ENCODE measurements around the gene CTNNA3.

Gene CTNNA3

DNA sequence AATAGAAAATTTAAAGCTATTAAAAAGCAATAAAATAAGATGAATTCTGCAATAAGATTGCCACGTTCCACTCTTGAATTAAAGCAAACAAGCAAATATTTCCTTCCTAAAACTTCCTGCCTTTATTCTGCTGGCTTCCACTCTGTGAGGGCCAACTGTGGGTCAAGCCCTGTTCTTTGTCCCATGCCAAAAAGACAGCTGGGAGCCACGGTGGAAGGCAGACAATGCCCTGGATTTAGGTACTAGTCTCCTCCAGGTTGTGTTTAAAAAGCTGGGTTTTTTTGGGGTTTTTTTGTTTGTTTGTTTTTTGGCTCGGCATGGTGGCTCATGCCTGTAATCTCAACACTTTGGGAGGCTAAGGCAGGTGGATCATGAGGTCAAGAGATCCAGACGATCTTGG is 731.0 kb downstream of the CTNNA3 start:
- Histone ChIP-seq H3K4me1 (ENCODE audit: insufficient read depth, poor library complexity, severe bottlenecking) (no peaks in the 10 kb centered on the region), H3K4me3 (ENCODE audit: severe bottlenecking) (no peak overlapping the region), H3K27me3 (ENCODE audit: insufficient read depth, poor library complexity, severe bottlenecking) (peaks cover 7% of the 10 kb centered on the region), H3K36me3 (ENCODE audit: low read depth) (no peaks in the 10 kb centered on the region), H3K27ac (ENCODE audit: poor library complexity, severe bottlenecking) (no peak overlapping the region), H3K9me3 (ENCODE audit: severe bottlenecking) (no peaks in the 10 kb centered on the region)
- TF ChIP-seq, protein P1, sequence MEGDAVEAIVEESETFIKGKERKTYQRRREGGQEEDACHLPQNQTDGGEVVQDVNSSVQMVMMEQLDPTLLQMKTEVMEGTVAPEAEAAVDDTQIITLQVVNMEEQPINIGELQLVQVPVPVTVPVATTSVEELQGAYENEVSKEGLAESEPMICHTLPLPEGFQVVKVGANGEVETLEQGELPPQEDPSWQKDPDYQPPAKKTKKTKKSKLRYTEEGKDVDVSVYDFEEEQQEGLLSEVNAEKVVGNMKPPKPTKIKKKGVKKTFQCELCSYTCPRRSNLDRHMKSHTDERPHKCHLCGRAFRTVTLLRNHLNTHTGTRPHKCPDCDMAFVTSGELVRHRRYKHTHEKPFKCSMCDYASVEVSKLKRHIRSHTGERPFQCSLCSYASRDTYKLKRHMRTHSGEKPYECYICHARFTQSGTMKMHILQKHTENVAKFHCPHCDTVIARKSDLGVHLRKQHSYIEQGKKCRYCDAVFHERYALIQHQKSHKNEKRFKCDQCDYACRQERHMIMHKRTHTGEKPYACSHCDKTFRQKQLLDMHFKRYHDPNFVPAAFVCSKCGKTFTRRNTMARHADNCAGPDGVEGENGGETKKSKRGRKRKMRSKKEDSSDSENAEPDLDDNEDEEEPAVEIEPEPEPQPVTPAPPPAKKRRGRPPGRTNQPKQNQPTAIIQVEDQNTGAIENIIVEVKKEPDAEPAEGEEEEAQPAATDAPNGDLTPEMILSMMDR (IDR thresholded peaks at IDR 0.05; ENCODE audit: poor library complexity, severe bottlenecking), result no peak
- ATAC-seq (ENCODE audit: low read depth) (no peak), DNase-seq (ENCODE audit: low spot score) (no peak)

DNA sequence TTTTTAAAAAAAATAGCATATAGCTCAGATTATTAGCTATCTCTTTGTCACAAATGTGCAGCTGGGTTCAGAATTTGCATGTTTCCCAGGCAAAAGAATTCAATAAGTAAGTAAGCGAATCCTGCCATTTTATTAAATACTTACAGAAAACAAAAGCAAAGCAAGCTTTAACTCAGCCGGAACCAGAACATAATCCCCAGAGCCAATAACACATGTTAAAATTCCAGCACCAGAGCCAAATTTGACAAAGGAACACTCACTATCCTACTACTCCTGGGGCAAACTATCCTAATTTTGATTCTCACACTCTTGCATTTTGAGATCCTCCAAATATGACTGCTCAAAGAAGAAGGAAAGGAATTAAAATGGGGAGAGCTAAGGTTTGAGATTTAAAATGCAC is 737.5 kb downstream of the CTNNA3 start:
- no peak overlapping the region for H3K27ac ChIP-seq (ENCODE audit: poor library complexity, severe bottlenecking)
- no peaks in the 10 kb centered on the region for H3K4me1 ChIP-seq (ENCODE audit: insufficient read depth, poor library complexity, severe bottlenecking)
- TF ChIP-seq, protein P1 (IDR thresholded peaks at IDR 0.05; ENCODE audit: poor library complexity, severe bottlenecking), result no peak
- no peaks in the 10 kb centered on the region for H3K9me3 ChIP-seq (ENCODE audit: severe bottlenecking)
- no peak overlapping the region for H3K4me3 ChIP-seq (ENCODE audit: severe bottlenecking)
- no peak for DNase-seq (ENCODE audit: low spot score)
- ATAC-seq (ENCODE audit: low read depth), result no peak
- no peaks in the 10 kb centered on the region for H3K36me3 ChIP-seq (ENCODE audit: low read depth)
- H3K27me3 ChIP-seq (ENCODE audit: insufficient read depth, poor library complexity, severe bottlenecking), result peaks cover 4% of the 10 kb centered on the region

DNA sequence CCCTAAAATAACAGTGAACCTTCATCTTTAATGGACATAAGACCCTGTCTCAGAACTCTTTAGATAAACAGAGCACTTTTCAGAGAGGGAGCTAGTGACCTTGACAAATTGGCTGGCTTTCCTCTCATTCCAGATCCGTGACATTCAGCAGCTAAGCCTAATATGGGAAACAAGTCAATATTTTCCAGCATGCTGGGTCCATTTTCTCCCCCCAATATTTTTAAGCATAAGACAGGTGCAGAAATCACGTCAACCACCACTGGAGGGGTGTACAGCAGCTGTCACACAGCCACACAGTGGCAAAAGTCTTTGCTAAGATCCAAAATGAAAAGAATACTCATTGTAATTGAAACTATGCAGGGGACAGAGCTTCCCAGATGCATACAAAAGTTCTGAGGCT is 744.1 kb downstream of the CTNNA3 start:
- no peaks in the 10 kb centered on the region for H3K9me3 ChIP-seq (ENCODE audit: severe bottlenecking)

DNA sequence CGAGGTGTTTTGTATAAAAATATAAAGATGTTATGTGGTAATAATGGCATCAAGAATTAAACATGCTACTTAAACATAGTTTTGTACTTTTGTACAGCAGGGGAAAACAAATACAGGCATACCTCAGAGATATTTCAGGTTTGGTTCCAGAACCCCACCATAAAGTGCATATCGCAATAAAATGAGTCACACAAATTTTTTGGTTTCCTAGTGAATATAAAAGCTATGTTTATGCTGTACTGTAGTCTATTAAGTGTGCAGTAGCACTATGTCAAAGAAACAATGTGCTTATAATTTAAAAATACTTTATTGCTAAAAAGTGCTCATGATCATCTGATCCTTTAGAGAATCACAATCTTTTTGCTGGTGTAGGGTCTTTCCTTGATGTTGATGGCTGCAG is 752.4 kb downstream of the CTNNA3 start:
- H3K27me3 ChIP-seq (ENCODE audit: insufficient read depth, poor library complexity, severe bottlenecking), result peaks cover 16% of the 10 kb centered on the region
- H3K27ac ChIP-seq (ENCODE audit: poor library complexity, severe bottlenecking), result no peak overlapping the region
- no peaks in the 10 kb centered on the region for H3K4me1 ChIP-seq (ENCODE audit: insufficient read depth, poor library complexity, severe bottlenecking)
- TF ChIP-seq, protein P1 (IDR thresholded peaks at IDR 0.05; ENCODE audit: poor library complexity, severe bottlenecking), result no peak
- DNase-seq (ENCODE audit: low spot score) (no peak), ATAC-seq (ENCODE audit: low read depth) (no peak)
- no peaks in the 10 kb centered on the region for H3K36me3 ChIP-seq (ENCODE audit: low read depth)
- no peak overlapping the region for H3K4me3 ChIP-seq (ENCODE audit: severe bottlenecking)
- no peaks in the 10 kb centered on the region for H3K9me3 ChIP-seq (ENCODE audit: severe bottlenecking)

More for the DNA sequence above, 744.1 kb downstream of the CTNNA3 start:
- no peak for ATAC-seq (ENCODE audit: low read depth)
- TF ChIP-seq, protein P1 (IDR thresholded peaks at IDR 0.05; ENCODE audit: poor library complexity, severe bottlenecking), result no peak
- no peak overlapping the region for H3K4me3 ChIP-seq (ENCODE audit: severe bottlenecking)
- no peaks in the 10 kb centered on the region for H3K4me1 ChIP-seq (ENCODE audit: insufficient read depth, poor library complexity, severe bottlenecking)
- no peak overlapping the region for H3K27ac ChIP-seq (ENCODE audit: poor library complexity, severe bottlenecking)
- no peaks in the 10 kb centered on the region for H3K36me3 ChIP-seq (ENCODE audit: low read depth)
- H3K27me3 ChIP-seq (ENCODE audit: insufficient read depth, poor library complexity, severe bottlenecking), result no peaks in the 10 kb centered on the region
- no peak for DNase-seq (ENCODE audit: low spot score)

DNA sequence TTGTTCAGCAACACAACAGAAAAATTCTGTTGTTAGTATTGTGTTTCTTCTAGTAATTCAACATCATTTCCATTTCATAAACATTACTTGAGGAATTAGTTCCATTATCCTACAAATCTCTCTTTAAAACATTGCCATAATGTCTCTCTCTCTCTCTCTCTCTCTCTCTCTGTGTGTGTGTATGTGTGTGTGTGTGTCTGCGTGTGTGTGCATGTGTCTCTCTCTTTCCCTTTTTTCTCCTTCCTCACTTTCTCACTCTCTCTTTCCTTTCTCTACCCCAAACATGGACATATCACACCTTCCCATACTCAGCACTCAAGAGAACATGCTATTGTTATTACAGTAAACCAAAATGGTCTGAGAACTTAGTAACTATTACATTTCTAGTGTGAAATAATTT is 753.6 kb downstream of the CTNNA3 start:
- Histone ChIP-seq H3K27me3 (ENCODE audit: insufficient read depth, poor library complexity, severe bottlenecking) (peaks cover 16% of the 10 kb centered on the region), H3K4me1 (ENCODE audit: insufficient read depth, poor library complexity, severe bottlenecking) (no peaks in the 10 kb centered on the region), H3K36me3 (ENCODE audit: low read depth) (no peaks in the 10 kb centered on the region), H3K27ac (ENCODE audit: poor library complexity, severe bottlenecking) (no peak overlapping the region), H3K4me3 (ENCODE audit: severe bottlenecking) (no peak overlapping the region), H3K9me3 (ENCODE audit: severe bottlenecking) (no peaks in the 10 kb centered on the region)
- TF ChIP-seq, protein P1 (IDR thresholded peaks at IDR 0.05; ENCODE audit: poor library complexity, severe bottlenecking), result no peak
- DNase-seq (ENCODE audit: low spot score) (no peak), ATAC-seq (ENCODE audit: low read depth) (no peak)
